Lower lobe of right lung (tissue), 2 donors: ENCODE results near the gene MYH9. TPM values are rescaled to one million over a fixed set of nuclear protein-coding genes. Genes with fewer than 3 reads are reported as not detected.
A peak's percentile ranks its signal among the peaks of the same experiment; 100 is the strongest.

Experiments
- ATAC-seq, 2 donors: fragments of 200-7000 bp; cut with Tn5 transposase; one replicate each; pipeline ENCODE4 v1.9.1; 2020 to 2022; ENCODE audit warnings: mild to moderate bottlenecking in 2 of 2, moderate library complexity in 2 of 2
- DNase-seq: peaks from one replicate; pipeline ENCODE4 v3.0.0-alpha.2; 2020
- H3K27ac ChIP-seq: fragments of 200-600 bp; one replicate; pipeline ENCODE4 v1.8.0; 2022
- H3K27me3 ChIP-seq: fragments of 200-600 bp; one replicate; pipeline ENCODE4 v1.8.0; 2022; ENCODE audit warnings: low read depth
- H3K36me3 ChIP-seq: fragments of 200-600 bp; one replicate; pipeline ENCODE4 v1.8.0; 2022; ENCODE audit warnings: mild to moderate bottlenecking
- H3K4me1 ChIP-seq: fragments of 200-600 bp; one replicate; pipeline ENCODE4 v1.8.0; 2022
- H3K4me3 ChIP-seq: fragments of 200-600 bp; one replicate; pipeline ENCODE4 v1.8.0; 2022; ENCODE audit warnings: mild to moderate bottlenecking
- H3K9me3 ChIP-seq: fragments of 200-600 bp; one replicate; pipeline ENCODE4 v1.8.0; 2022
- CTCF ChIP-seq: fragments of 200-600 bp; IDR thresholded peaks from one replicate; pipeline ENCODE4 v1.8.0; 2022; ENCODE audit warnings: antibody characterized with exemption, mild to moderate bottlenecking
- intact Hi-C: fragments of 100-400 bp; cut with DNase I; formaldehyde crosslinking; loops from one replicate; pipeline ENCODE4 v1.11.0; 2022
- total RNA-seq: library from RNA; stranded (reverse); fragmentation: NEBNext Ultra II Directional; extraction: Animal tissue kit (Norgen Biotek cat#: 25700); gene quantifications from one replicate; pipeline ENCODE4 v1.2.1, GENCODE V29; 2021
- donor health status: DM: no; HTN: yes; CAD: no; lungs with severe emphysema.

The MYH9 gene
- total RNA-seq, 1 donor from 2014 or later: 659 TPM

GRCh38 chr22:36423461-36424404 is 36.0 kb upstream of the MYH9 start:
- no peak for TF ChIP-seq CTCF

GRCh38 chr22:36422287-36423014 is 34.7 kb upstream of the MYH9 start:
- no peak for DNase-seq
- H3K9me3 ChIP-seq: no peaks in the 10 kb centered on the region
- no peak for TF ChIP-seq CTCF
- H3K4me1 ChIP-seq: peaks cover 46% of the 10 kb centered on the region
- no peaks in the 10 kb centered on the region for H3K27me3 ChIP-seq
- intact Hi-C loops: no loop called here
- H3K27ac ChIP-seq: no peak overlapping the region
- ATAC-seq: no peak
- H3K36me3 ChIP-seq: no peaks in the 10 kb centered on the region
- no peak overlapping the region for H3K4me3 ChIP-seq

More at GRCh38 chr22:36423461-36424404, 36.0 kb upstream of the MYH9 start:
- intact Hi-C loops: no loop called here
- DNase-seq: no peak
- Histone ChIP-seq H3K27ac (peak overlapping the region; percentile 33), H3K36me3 (no peaks in the 10 kb centered on the region), H3K4me1 (peaks cover 43% of the 10 kb centered on the region), H3K27me3 (no peaks in the 10 kb centered on the region), H3K4me3 (no peak overlapping the region), H3K9me3 (no peaks in the 10 kb centered on the region)
- ATAC-seq: peak; percentile 35 to 47

- peak in 1 of 2 donors; percentile 24 for ATAC-seq
- intact Hi-C loops: no loop called here
- peaks cover 36% of the 10 kb centered on the region for H3K4me1 ChIP-seq
- no peak for DNase-seq
- H3K4me3 ChIP-seq: peak overlapping the region; percentile 26
- no peaks in the 10 kb centered on the region for H3K27me3 ChIP-seq
- no peaks in the 10 kb centered on the region for H3K9me3 ChIP-seq
- peak overlapping the region; percentile 66 for H3K27ac ChIP-seq
- no peak for TF ChIP-seq CTCF
- H3K36me3 ChIP-seq: no peaks in the 10 kb centered on the region
These were observed 32.4 kb upstream of the MYH9 start for GRCh38 chr22:36419912-36420882.

GRCh38 chr22:36419177-36419911 is 31.6 kb upstream of the MYH9 start:
- intact Hi-C loops: no loop called here
- DNase-seq: no peak
- Histone ChIP-seq H3K27me3 (no peaks in the 10 kb centered on the region), H3K36me3 (no peaks in the 10 kb centered on the region), H3K9me3 (no peaks in the 10 kb centered on the region), H3K27ac (peak overlapping the region; percentile 66), H3K4me3 (peak overlapping the region; percentile 26), H3K4me1 (peaks cover 36% of the 10 kb centered on the region)
- TF ChIP-seq CTCF: no peak
- peak; percentile 69 to 76 for ATAC-seq
